ENCODE data around the gene SAA4.
"Not testable (repeated sequence)": the region's sequence is repeated elsewhere in the genome, so short reads cannot be mapped to it uniquely, and the experiment has no call there.

SAA4 gene, protein sequence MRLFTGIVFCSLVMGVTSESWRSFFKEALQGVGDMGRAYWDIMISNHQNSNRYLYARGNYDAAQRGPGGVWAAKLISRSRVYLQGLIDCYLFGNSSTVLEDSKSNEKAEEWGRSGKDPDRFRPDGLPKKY

DNA sequence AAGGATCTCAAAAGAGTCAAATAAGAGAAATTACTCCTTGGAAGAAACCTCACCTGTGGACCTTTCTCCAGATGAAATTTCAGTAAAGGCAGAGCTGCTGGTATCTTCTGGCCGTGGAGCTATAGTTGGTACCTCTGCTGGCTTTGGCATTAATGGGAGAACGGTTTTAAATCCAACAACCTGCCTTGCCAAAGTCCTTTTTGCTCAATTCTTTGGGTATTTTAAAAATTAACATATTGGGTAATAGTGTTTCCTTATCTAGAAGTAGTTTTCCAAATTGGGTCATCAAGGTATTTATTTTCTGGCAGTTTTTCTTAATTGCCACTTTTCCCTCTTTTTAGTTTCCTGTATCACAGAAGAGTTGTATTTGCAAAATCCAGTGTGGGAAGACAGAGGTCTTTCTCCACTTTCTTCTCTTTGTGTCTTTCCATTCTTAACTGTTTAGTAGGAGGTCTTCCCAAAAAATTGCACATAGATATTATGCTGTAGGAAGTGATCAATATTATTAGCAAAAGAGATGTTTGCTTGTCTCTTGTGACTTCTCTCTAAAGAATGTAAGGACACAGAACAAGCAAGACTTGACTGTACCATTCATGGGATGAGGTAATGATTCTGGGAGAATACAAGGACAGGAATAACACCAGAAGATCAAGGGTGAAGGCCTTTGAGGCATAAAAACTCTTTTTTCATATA is at the start of gene SAA4:
Gene SAA4 (minus strand): TSS at position 139 of the 693 bp plus-strand sequence. CDS start 876 bp downstream, outside the sequence.
- DNase-seq = no peak

DNA sequence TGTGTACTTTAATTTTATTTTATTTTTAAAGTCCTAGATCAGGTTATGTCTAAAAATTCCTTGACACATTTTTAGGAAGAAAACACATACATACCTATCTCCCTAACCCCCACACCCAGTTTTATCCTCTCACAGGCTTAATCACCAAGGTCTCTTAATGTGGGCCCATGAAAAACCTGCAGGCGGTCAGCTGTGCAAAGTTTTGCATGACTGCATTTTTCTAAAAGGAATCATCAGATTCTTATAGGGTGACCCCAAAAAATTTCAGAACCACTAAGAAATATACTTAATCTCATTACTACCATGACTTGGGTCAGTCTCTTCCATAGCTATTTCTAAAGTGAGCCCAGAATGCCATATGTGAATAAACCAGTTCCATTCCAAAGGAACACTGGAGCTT is 49.2 kb upstream of the SAA4 start:
- no peak for DNase-seq

DNA sequence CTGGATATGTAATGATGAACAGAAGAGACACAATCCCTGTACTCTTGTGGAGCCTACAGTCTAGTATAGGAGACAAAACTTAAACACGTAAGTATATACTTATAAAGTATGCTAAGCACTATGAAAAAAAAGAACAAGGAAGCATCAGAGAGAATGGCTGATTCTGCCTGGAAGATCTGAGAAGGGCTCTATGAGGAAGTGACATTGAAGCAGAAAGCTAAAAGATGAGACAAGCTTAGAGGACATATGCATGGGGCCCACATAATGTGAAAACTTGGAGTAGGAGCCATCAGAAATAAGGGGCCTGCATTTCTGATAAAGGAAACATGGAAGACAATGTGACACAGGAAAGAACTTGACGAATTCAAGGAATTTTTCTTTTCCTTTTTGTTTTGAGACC is 46.0 kb upstream of the SAA4 start:
- DNase-seq = no peak

DNA sequence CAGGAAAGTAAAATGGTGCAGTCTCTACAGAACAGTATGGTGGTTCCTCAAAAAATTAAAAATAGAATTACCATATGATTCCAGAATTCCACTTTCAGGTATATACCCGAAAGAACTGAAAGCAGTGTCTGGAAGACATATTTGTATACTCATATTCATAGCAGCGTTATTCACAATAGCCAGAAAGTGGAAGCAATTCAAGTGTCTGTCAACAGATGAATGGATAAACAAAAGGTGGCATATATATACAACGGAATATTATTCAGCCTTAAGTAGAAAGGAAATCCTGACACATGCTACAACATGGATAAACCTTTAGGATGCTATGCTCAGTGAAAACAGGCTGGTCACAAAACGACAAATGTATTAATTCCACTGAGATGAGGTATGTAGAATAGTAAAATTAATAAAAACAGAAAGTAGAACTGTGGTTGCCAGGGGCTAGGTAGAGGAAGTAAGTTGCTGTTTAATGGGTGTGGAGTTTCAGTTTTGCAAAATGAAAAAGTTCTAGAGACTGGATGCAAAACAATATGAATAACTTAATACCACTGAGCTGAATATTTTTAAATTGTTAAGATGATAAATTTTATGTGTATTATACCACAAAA is 43.9 kb upstream of the SAA4 start:
- no peak for DNase-seq

DNA sequence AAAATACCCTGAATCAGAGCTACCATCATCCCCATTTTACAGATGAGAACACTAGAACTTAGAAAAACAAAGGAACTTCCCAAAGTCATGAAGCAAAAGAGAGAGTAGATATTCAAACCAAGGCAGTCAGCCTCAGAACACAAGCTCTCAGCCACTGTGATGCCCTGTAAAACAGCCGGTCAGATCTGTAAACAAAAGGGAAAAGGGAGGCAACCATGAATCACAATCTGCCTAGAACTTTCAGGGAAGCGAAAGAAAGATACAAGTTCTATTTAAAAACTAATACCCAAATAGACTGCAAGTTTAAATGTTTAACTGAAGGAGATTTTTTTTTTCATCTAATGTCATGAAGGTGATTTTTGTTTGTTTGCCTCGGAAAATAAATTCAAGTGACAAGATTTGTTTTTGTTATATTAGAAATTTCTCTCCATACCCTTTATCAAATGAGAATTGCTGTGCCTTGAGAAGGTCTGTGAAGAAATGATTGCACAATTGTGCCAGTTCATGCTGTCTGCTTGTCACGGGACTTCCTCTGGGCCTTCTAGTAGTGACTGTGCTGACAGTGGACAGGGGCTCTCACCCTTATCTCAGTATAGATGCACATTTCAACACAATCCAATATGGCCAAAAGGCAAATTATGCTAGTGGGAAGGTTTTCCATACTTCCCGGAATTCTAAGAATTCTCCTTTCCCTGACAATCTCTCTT is 41.1 kb upstream of the SAA4 start:
- DNase-seq = peak; percentile 39

DNA sequence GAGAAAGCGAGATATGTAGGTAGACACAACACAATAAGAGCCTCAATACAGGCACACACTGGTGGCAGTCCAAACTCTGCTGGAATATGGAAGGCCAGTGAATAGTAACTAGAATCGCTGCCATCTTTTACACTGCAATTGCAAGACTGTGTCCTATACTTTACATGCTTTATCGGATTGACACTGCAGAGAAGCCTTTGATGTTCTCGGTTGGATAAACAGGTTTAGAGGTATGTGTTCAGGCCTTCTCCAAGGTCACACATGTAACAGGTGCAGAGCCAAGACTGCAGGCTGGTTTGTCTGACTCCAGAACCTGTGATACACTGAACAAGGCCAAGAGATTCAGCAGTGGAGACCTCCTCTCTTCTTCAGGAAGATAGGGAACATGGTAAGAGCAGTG is 34.6 kb upstream of the SAA4 start:
- DNase-seq = no peak

DNA sequence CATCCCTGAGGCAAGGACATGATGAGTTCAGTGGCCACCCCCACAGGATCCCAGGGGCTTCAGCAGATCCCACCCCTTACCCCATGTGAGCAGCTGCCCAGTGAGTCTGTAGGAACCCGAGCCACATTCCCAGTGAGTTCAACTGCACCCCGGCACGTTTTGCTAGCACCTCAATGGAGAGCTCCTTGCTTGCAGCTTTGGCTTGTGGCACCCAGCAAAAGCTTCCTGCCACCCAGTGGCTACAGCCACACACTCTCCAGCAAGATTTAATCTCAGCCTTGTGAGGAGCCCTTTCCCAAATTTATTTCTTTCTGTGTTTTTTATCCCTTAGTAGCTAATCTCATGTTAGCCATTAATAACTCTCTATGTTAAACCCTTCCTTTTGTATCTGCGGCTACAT is 33.5 kb upstream of the SAA4 start:
- DNase-seq = no peak

DNA sequence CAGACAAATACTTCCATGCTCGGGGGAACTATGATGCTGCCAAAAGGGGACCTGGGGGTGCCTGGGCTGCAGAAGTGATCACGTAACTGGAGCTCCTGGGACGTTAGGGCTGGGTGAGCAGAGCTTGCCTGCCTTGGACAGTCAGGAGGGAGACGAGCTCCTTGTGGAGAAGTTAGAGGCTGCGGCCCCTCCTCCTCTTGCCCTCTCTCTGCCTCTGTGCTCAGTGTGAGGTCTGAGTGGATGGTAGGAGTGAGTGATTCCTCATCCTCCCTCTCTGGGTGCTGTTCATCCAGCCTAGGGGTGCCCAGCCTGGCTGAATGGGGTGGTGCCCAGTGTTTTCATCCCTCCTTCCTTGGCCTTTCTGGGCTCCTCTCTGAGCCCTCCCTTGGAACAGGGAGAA is 32.6 kb upstream of the SAA4 start:
- DNase-seq = not testable (repeated sequence)

DNA sequence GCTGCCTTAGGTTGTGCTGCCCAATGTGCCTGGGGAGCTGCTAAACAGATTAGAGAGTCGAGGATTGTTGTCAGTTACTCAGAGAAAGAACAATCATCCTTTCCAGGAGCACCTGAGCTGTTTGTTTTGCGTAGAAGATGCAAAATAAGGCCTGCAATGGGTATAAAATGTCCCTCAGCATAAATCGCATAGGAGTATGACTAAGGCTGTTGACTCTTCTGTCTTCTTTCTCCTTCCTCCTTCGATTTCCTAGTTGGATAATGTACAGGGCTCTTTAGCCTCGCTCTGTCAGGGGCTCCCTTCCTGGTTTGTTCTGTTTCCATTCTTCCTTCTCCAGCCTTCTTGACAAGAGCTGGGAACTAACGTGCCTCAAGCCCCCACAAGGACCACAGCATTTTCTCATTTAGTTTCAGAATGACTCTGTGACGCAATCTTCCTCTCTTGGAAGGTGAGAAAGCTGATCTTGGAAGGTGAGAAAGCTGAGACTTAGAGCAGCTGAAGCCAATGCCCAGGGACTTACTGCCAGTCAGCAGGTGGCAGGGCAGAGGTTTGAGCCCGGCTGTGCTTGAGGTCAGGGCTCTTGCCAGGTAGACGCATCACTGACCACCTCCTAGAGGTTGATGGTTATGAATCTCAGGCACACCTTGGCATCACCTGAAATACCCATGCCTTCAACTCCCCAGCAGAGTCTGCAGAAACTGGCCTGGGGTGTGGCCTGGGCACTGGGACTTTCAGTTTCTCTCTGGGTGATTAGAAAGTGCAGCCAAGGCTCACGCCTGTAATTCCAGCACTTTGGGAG is 30.9 kb upstream of the SAA4 start:
- DNase-seq = not testable (repeated sequence)

DNA sequence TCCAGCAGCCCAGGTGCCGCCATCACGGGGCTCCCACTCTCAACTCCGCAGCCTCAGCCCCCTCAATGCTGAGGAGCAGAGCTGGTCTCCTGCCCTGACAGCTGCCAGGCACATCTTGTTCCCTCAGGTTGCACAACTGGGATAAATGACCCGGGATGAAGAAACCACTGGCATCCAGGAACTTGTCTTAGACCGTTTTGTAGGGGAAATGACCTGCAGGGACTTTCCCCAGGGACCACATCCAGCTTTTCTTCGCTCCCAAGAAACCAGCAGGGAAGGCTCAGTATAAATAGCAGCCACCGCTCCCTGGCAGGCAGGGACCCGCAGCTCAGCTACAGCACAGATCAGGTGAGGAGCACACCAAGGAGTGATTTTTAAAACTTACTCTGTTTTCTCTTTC is 29.3 kb upstream of the SAA4 start, which contains the start of gene SAA1:
Gene SAA1 (plus strand): TSS at position 316 of the 400 bp plus-strand sequence. CDS start 624 bp downstream, outside the sequence.
- DNase-seq = no peak

DNA sequence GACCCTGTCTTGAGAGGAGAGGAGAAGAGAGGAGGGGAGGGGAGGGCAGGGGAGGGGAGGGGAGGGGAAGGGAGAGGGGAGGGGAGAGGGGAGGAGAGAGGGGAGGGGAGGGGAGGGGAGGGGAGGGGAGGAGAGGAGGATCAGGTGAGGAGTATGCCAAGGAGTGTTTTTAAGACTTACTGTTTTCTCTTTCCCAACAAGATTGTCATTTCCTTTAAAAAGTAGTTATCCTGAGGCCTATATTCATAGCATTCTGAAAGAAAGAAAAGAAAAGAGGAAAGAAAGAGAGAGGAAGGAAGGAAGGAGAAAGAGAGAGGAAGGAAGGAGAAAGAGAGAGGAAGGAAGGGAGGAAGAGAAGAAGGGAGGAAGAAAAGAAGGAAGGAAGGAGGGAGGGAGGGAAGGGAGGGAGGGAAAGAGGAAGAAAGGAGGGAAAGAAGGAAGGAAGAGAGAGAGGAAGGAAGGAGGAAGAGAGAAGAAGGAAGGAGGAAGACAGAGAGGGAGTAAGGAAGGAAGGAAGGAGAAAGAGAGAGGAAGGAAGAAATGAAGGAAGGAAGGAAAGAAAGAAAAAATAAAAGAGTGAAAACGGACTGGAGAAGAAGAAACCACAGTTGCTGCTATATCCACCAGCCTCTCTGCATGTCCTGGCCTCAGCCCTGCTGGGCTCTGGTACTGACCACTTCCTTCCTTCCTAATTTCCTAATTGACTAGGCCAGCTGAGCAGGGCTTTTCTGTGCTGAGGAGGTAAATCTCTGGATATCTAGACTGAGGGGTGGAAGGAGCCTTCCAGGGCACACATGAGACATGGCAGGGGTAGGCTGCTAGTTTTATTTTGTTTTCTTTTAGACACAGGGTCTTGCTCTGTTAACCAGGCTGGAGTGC is 28.3 kb upstream of the SAA4 start:
- no peak for DNase-seq

DNA sequence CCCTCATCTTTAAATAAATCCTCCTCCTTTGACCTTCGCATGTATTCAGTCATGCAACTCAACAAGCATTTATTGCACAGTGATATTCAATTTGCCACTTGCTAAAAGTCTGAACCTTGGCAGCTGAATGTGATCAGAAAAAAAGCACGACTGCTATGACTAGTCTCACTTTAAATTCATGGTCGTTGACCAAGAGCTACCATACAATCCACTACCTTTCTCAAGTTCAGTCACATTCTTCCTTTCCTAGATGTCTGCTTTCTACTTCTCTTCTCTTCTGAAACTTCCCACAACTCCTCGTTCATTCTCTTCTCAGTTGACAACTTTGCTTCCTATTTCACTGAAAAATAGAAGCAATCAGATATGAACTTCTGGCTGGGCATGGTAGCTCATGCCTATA is 27.4 kb upstream of the SAA4 start:
- no peak for DNase-seq

DNA sequence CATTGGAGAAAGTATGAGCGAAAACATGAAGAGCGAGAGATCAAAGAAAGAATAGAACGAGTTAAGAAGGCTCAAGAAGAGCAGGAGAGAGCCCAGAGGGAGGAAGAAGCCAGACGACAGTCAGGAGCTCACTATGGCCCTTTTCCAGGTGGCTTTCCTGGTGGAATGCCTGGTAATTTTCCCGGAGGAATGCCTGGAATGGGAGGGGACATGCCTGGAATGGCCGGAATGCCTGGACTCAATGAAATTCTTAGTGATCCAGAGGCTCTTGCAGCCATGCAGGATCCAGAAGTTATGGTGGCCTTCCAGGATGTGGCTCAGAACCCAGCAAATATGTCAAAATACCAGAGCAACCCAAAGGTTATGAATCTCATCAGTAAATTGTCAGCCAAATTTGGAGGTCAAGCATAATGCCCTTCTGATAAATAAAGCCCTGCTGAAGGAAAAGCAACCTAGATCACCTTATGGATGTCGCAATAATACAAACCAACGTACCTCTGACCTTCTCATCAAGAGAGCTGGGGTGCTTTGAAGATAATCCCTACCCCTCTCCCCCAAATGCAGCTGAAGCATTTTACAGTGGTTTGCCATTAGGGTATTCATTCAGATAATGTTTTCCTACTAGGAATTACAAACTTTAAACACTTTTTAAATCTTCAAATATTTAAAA is 26.2 kb upstream of the SAA4 start:
- DNase-seq = not testable (repeated sequence)

DNA sequence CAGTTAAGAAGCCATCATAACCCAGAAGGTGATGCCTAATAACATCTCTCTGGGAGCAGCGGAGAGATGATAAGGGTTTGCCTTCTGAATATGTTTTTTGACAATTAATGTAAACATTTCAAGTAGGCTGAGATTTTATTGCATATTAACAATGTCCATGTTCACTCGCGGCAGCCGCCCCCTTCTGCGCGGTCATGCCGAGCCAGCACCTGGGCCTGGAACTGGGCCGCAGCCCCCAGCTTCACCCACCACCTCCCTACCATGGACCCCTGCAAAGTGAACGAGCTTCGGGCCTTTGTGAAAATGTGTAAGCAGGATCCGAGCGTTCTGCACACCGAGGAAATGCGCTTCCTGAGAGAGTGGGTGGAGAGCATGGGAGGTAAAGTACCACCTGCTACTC is 25.1 kb upstream of the SAA4 start:
- DNase-seq = no peak

DNA sequence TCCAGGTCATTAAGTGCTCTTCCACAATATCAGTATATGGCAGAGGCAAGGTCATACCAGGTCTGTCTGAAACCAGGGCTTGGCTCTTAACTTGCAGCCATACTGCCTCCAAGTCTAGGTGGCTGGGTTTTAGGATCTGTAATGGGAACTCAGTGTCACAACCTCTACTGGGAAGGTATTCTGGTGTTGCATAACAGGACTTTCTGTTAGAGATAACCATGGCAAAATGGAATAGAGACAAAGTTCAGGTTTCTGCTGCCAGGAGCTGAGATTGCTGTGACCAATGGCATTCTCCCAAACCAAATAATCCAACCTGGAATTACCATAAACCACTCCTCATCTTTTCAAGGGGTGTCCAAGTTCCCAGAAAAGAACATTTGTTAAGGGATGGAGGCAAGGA is 22.7 kb upstream of the SAA4 start:
- no peak for DNase-seq

DNA sequence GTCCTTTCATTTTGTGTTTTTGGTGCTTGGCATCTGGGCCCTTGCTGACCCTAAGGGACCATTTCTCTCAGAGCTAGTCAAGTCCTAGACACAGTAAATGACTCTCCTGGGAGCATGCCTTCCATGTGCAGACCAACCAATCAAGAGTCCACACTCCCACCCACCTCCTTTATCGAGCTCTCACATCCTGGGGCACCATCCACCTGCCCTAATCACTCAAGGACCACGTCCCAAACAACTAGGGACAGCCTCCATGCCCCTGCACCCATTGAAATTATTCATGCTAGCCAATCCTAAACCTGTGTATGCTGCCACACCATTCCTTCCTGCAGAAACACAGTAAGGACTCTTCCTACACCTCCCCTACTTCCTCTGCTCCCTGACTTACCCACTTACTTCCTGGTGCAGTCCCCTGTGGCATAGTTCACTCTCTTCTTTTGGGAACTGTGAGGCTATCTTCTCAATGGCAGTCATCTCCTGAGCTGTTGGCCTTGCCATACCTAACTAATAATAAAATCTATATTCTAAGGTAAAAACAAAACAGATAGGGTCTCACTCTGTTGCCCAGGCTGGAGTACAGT is 18.3 kb upstream of the SAA4 start:
- DNase-seq = no peak

DNA sequence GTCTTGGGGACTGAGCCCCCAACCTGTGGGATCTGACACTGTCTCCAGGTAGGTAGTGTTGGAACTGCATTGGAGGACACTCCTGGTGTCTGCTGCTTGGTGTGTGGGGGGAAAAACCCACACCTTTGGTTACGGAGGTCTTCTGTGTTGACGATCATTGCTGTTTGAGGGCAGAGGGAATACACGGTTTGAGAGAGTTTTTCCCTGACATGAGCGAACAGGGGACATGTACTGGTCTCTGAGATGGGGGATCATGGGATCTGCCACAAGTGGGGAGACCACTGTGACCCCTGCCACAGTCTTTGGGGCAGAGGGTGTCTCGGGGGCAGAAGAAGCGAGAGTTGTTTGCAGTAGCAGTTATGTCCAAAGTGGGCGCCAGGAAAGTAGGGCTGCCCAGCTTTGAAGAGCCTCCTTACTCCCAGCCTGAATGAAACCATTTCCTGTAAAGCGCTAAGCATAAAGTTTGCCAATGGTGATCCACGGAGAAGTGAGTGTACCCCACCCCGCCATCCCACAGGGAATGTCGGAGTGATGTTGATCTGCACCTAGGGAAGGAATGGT is 17.3 kb upstream of the SAA4 start:
- DNase-seq = no peak

DNA sequence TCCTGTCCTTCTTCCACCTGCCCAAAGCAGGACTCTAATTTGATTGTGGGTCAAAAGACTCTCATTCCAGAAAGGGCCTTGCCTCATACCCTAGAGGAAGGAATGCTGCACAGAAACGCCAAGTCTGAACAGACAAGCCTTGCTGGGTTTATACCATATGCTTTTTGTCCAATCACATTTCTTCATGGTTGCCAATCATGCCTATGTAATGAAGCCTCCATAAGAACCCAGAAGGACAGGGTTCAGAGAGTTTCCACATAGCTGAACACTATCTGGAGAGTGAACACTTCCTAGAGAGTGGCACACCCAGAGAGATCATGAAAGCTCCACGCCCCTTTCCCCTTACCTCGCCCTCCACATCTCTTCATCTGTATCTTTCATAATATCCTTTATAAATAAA is 16.6 kb upstream of the SAA4 start:
- DNase-seq = no peak

DNA sequence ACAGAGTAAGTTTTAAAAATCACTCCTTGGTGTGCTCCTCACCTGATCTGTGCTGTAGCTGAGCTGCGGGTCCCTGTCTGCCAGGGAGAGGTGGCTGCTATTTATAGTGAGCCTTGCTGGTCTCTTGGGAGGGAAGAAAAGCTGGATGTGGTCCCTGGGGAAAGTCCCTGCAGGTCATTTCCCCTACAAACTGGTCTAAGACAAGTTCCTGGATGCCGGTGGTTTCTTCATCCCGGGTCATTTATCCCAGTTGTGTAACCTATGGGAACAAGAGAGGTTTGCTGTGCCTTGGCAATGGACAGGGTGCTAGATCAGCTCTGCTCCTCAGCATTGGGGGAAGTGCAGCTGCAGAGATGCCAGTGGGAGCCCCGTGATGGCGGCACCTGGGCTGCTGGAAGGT is 12.0 kb upstream of the SAA4 start, which contains the start of gene SAA2:
Gene SAA2 (minus strand): TSS at position 108 of the 400 bp plus-strand sequence. CDS start 657 bp downstream, outside the sequence.
- DNase-seq = no peak

DNA sequence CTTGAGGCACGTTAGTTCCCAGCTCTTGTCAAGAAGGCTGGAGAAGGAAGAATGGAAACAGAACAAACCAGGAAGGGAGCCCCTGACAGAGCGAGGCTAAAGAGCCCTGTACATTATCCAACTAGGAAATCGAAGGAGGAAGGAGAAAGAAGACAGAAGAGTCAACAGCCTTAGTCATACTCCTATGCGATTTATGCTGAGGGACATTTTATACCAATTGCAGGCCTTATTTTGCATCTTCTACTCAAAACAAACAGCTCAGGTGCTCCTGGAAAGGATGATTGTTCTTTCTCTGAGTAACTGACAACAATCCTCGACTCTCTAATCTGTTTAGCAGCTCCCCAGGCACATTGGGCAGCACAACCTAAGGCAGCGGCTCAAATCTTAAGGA is 10.6 kb upstream of the SAA4 start:
- not testable (repeated sequence) for DNase-seq

Data from SIG-M5 (cell line).